RPMI7951 (cell line): Measurements from ENCODE around the gene CCDC7. TPM values are rescaled to one million over a fixed set of nuclear protein-coding genes. Genes with fewer than 3 reads are reported as not detected.
A peak's percentile ranks its signal among the peaks of the same experiment; 100 is the strongest.
"Not testable (repeated sequence)": the region's sequence is repeated elsewhere in the genome, so short reads cannot be mapped to it uniquely, and the experiment has no call there.

Experiments used
- DNase-seq: peaks from one replicate; pipeline ENCODE4 v3.0.0-alpha.2; 2012; ENCODE audit warnings: low read depth
- total RNA-seq: library from RNA; depleted of rRNA; stranded (reverse); fragments of >200 nt; shearing (Covaris generic); gene quantifications from 2 replicates; pipeline ENCODE4 v1.2.3, GENCODE V29; 2014

CCDC7 gene
- total RNA-seq, 1 experiment from 2014 or later, result 3.8 TPM

GRCh38 chr10:32887481-32887880 is 441.5 kb downstream of the CCDC7 start:
- no peak for DNase-seq

- DNase-seq, result no peak
Observed at GRCh38 chr10:32888161-32888927, 442.4 kb downstream of the CCDC7 start.

- no peak for DNase-seq
Observed at GRCh38 chr10:32889631-32890212, 443.8 kb downstream of the CCDC7 start.

- no peak for DNase-seq
Observed at GRCh38 chr10:32890444-32890843, 444.5 kb downstream of the CCDC7 start.

GRCh38 chr10:32891261-32891660 is 445.3 kb downstream of the CCDC7 start:
- DNase-seq, result no peak

- DNase-seq, result no peak
Observed at GRCh38 chr10:32893434-32893833, 447.5 kb downstream of the CCDC7 start.

- no peak for DNase-seq
Observed at GRCh38 chr10:32893916-32894664, 448.1 kb downstream of the CCDC7 start.

GRCh38 chr10:32895200-32895968 is 449.4 kb downstream of the CCDC7 start:
- peak; percentile 18 for DNase-seq

- no peak for DNase-seq
Observed at GRCh38 chr10:32901815-32902214, 455.9 kb downstream of the CCDC7 start.

- no peak for DNase-seq
Observed at GRCh38 chr10:32905466-32905865, 459.5 kb downstream of the CCDC7 start.

GRCh38 chr10:32906595-32906994 is 460.7 kb downstream of the CCDC7 start:
- DNase-seq, result no peak

GRCh38 chr10:32909456-32909855 is 463.5 kb downstream of the CCDC7 start:
- DNase-seq, result no peak

GRCh38 chr10:32909970-32910369 is 464.0 kb downstream of the CCDC7 start:
- DNase-seq, result not testable (repeated sequence)

GRCh38 chr10:32911285-32912016 is 465.5 kb downstream of the CCDC7 start:
- DNase-seq, result no peak

- not testable (repeated sequence) for DNase-seq
Observed at GRCh38 chr10:32917817-32918216, 471.9 kb downstream of the CCDC7 start.

GRCh38 chr10:32922170-32922569 is 476.2 kb downstream of the CCDC7 start:
- no peak for DNase-seq

- no peak for DNase-seq
Observed at GRCh38 chr10:32923134-32923533, 477.2 kb downstream of the CCDC7 start.

GRCh38 chr10:32923849-32924248 is 477.9 kb downstream of the CCDC7 start:
- DNase-seq, result no peak
